ENCODE data around the gene VWCE. TPM values are rescaled to one million over a fixed set of nuclear protein-coding genes. Genes with fewer than 3 reads are reported as not detected.
"Not testable (repeated sequence)": the region's sequence is repeated elsewhere in the genome, so short reads cannot be mapped to it uniquely, and the experiment has no call there.

The VWCE gene
- total and polyA plus RNA-seq, 9 of the 15 experiments (the other 6 are each of a cell fraction or from before 2014, with no cell fraction given) = 0.06 to 1.6 (median 0.63) TPM; not detected in 1

- H3K9me3 ChIP-seq (replicated peaks; ENCODE audit: control insufficient read depth, insufficient read depth, low read depth, low read length); H3K4me2 ChIP-seq (ENCODE audit: insufficient read depth, low read length); in situ Hi-C loops (cut with MboI); H3K9me1 ChIP-seq (ENCODE audit: control insufficient read depth, insufficient read depth, low read length); DNase-seq (ENCODE audit: extremely low read depth in 1 of 4, low spot score in 3 of 4); POLR2A ChIA-PET; H3K79me2 ChIP-seq (ENCODE audit: control insufficient read depth, insufficient read depth, low read length); H3K4me1 ChIP-seq (replicated peaks in 1 of 2; ENCODE audit: control insufficient read depth in 2 of 2, insufficient read depth in 2 of 2, low read length in 2 of 2); H3K4me3 ChIP-seq; H3K27me3 ChIP-seq (ENCODE audit: control insufficient read depth in 2 of 2, insufficient read depth in 2 of 2, low read length in 2 of 2); ATAC-seq; FAIRE-seq; H3K9ac ChIP-seq (ENCODE audit: insufficient read depth in 1 of 2, low read depth in 2 of 2, low read length in 2 of 2); BruUV-seq (replicated peaks); intact Hi-C loops (cut with micrococcal nuclease); H4K20me1 ChIP-seq (replicated peaks; ENCODE audit: control insufficient read depth, insufficient read depth, low read length); H2AFZ ChIP-seq (ENCODE audit: low read depth, low read length); H3K36me3 ChIP-seq (ENCODE audit: control insufficient read depth, insufficient read depth, low read length); CTCF ChIA-PET (ENCODE audit: low intra/inter-chr PET ratio); H3K27ac ChIP-seq (ENCODE audit: extremely low read depth, low read depth, low read length): not testable (repeated sequence)
- WGBS (ENCODE audit: insufficient coverage, low coverage, missing lambda C conversion rate) = no CpG with 5 or more reads among the region's 10 CpGs
These were observed 68.5 kb downstream of the VWCE start for GRCh38 chr11:61226457-61227137.

GRCh38 chr11:61222692-61223091 is 72.4 kb downstream of the VWCE start:
- no CpG with 5 or more reads among the region's 5 CpGs for WGBS (ENCODE audit: insufficient coverage, low coverage, missing lambda C conversion rate)
- H3K27me3 ChIP-seq (ENCODE audit: control insufficient read depth in 2 of 2, insufficient read depth in 2 of 2, low read length in 2 of 2); POLR2A ChIA-PET; in situ Hi-C loops (cut with MboI); FAIRE-seq; H3K4me1 ChIP-seq (replicated peaks in 1 of 2; ENCODE audit: control insufficient read depth in 2 of 2, insufficient read depth in 2 of 2, low read length in 2 of 2); H3K36me3 ChIP-seq (ENCODE audit: control insufficient read depth, insufficient read depth, low read length); H3K79me2 ChIP-seq (ENCODE audit: control insufficient read depth, insufficient read depth, low read length); H4K20me1 ChIP-seq (replicated peaks; ENCODE audit: control insufficient read depth, insufficient read depth, low read length); H3K9ac ChIP-seq (ENCODE audit: insufficient read depth in 1 of 2, low read depth in 2 of 2, low read length in 2 of 2); intact Hi-C loops (cut with micrococcal nuclease); H3K4me3 ChIP-seq; H3K9me3 ChIP-seq (replicated peaks; ENCODE audit: control insufficient read depth, insufficient read depth, low read depth, low read length); H3K27ac ChIP-seq (ENCODE audit: extremely low read depth, low read depth, low read length); CTCF ChIA-PET (ENCODE audit: low intra/inter-chr PET ratio); H2AFZ ChIP-seq (ENCODE audit: low read depth, low read length); H3K9me1 ChIP-seq (ENCODE audit: control insufficient read depth, insufficient read depth, low read length); H3K4me2 ChIP-seq (ENCODE audit: insufficient read depth, low read length); BruUV-seq (replicated peaks); DNase-seq (ENCODE audit: extremely low read depth in 1 of 4, low spot score in 3 of 4); ATAC-seq: not testable (repeated sequence)

- in situ Hi-C loops (cut with MboI); H3K27me3 ChIP-seq (ENCODE audit: control insufficient read depth in 2 of 2, insufficient read depth in 2 of 2, low read length in 2 of 2); CTCF ChIA-PET (ENCODE audit: low intra/inter-chr PET ratio); H4K20me1 ChIP-seq (replicated peaks; ENCODE audit: control insufficient read depth, insufficient read depth, low read length); H3K36me3 ChIP-seq (ENCODE audit: control insufficient read depth, insufficient read depth, low read length); BruUV-seq (replicated peaks); H3K79me2 ChIP-seq (ENCODE audit: control insufficient read depth, insufficient read depth, low read length); FAIRE-seq; H3K9me1 ChIP-seq (ENCODE audit: control insufficient read depth, insufficient read depth, low read length); H3K4me2 ChIP-seq (ENCODE audit: insufficient read depth, low read length); H3K4me1 ChIP-seq (replicated peaks in 1 of 2; ENCODE audit: control insufficient read depth in 2 of 2, insufficient read depth in 2 of 2, low read length in 2 of 2); DNase-seq (ENCODE audit: extremely low read depth in 1 of 4, low spot score in 3 of 4); POLR2A ChIA-PET; H3K9me3 ChIP-seq (replicated peaks; ENCODE audit: control insufficient read depth, insufficient read depth, low read depth, low read length); intact Hi-C loops (cut with micrococcal nuclease); H3K4me3 ChIP-seq; H3K27ac ChIP-seq (ENCODE audit: extremely low read depth, low read depth, low read length); H2AFZ ChIP-seq (ENCODE audit: low read depth, low read length); H3K9ac ChIP-seq (ENCODE audit: insufficient read depth in 1 of 2, low read depth in 2 of 2, low read length in 2 of 2); ATAC-seq: not testable (repeated sequence)
- WGBS (ENCODE audit: insufficient coverage, low coverage, missing lambda C conversion rate) = no CpG with 5 or more reads among the region's 8 CpGs
These were observed 73.1 kb downstream of the VWCE start, which contains the start of gene PGA4 for GRCh38 chr11:61222047-61222446. TSS of gene PGA4 (plus strand) at chr11:61222347. CDS start at chr11:61222401, 54 bp downstream.

GRCh38 chr11:61219016-61219415 is 76.1 kb downstream of the VWCE start:
- H4K20me1 ChIP-seq (replicated peaks; ENCODE audit: control insufficient read depth, insufficient read depth, low read length); H3K9me1 ChIP-seq (ENCODE audit: control insufficient read depth, insufficient read depth, low read length); intact Hi-C loops (cut with micrococcal nuclease); DNase-seq (ENCODE audit: extremely low read depth in 1 of 4, low spot score in 3 of 4); H3K36me3 ChIP-seq (ENCODE audit: control insufficient read depth, insufficient read depth, low read length); FAIRE-seq; ATAC-seq; H2AFZ ChIP-seq (ENCODE audit: low read depth, low read length); H3K4me3 ChIP-seq; POLR2A ChIA-PET; H3K27ac ChIP-seq (ENCODE audit: extremely low read depth, low read depth, low read length); H3K27me3 ChIP-seq (ENCODE audit: control insufficient read depth in 2 of 2, insufficient read depth in 2 of 2, low read length in 2 of 2); H3K4me2 ChIP-seq (ENCODE audit: insufficient read depth, low read length); in situ Hi-C loops (cut with MboI); H3K9ac ChIP-seq (ENCODE audit: insufficient read depth in 1 of 2, low read depth in 2 of 2, low read length in 2 of 2); H3K79me2 ChIP-seq (ENCODE audit: control insufficient read depth, insufficient read depth, low read length); H3K9me3 ChIP-seq (replicated peaks; ENCODE audit: control insufficient read depth, insufficient read depth, low read depth, low read length); BruUV-seq (replicated peaks); H3K4me1 ChIP-seq (replicated peaks in 1 of 2; ENCODE audit: control insufficient read depth in 2 of 2, insufficient read depth in 2 of 2, low read length in 2 of 2); CTCF ChIA-PET (ENCODE audit: low intra/inter-chr PET ratio): not testable (repeated sequence)
- 8% methylated on average over 3 of the region's 5 CpGs for WGBS (ENCODE audit: insufficient coverage, low coverage, missing lambda C conversion rate)
